ENCODE results near the gene UGT1A9.

Gene UGT1A9

GRCh38 chr2:233819884-233820773 lies 148.4 kb downstream of the UGT1A9 start:
- DNase-seq = no peak

GRCh38 chr2:233820774-233821105 lies 149.0 kb downstream of the UGT1A9 start:
- no peak for DNase-seq

GRCh38 chr2:233821196-233821595 lies 149.5 kb downstream of the UGT1A9 start:
- DNase-seq = no peak

GRCh38 chr2:233821709-233822100 lies 150.0 kb downstream of the UGT1A9 start:
- no peak for DNase-seq

- no peak for DNase-seq
These were observed 150.5 kb downstream of the UGT1A9 start for GRCh38 chr2:233822101-233822771.

Measured in DMS53 (cell line).